HG03571 (cell line): Measurements from ENCODE around the gene STH.

Experiments
- ATAC-seq: cut with Tn5 transposase; IDR thresholded peaks from one replicate; pipeline ENCODE4 v1.9.1; 2021; ENCODE audit not compliant: unreplicated experiment

Gene STH

GRCh38 chr17:46042925-46043324 lies 43.9 kb downstream of the STH start:
- no peak for ATAC-seq

GRCh38 chr17:46043606-46044005 lies 44.6 kb downstream of the STH start:
- ATAC-seq, result no peak

- ATAC-seq, result no peak
Measured at GRCh38 chr17:46044286-46044928, 45.4 kb downstream of the STH start.

- ATAC-seq, result no peak
Measured at GRCh38 chr17:46044989-46045388, 45.9 kb downstream of the STH start.

GRCh38 chr17:46045639-46046038 lies 46.6 kb downstream of the STH start:
- no peak for ATAC-seq

- ATAC-seq, result no peak
Measured at GRCh38 chr17:46046957-46047356, 47.9 kb downstream of the STH start.

GRCh38 chr17:46047398-46047797 lies 48.3 kb downstream of the STH start:
- ATAC-seq, result no peak

- no peak for ATAC-seq
Measured at GRCh38 chr17:46047856-46048255, 48.8 kb downstream of the STH start.
